SHP77 treated with DMSO at 0.1 percent for 48 hours (cell line): ENCODE results near the gene MEI1.
"Not testable (repeated sequence)": the region's sequence is repeated elsewhere in the genome, so short reads cannot be mapped to it uniquely, and the experiment has no call there.

ENCODE experiments used
- DNase-seq: peaks from one replicate; lab custom pipeline; 2025; lab: John Stamatoyannopoulos, UW

Gene MEI1, protein sequence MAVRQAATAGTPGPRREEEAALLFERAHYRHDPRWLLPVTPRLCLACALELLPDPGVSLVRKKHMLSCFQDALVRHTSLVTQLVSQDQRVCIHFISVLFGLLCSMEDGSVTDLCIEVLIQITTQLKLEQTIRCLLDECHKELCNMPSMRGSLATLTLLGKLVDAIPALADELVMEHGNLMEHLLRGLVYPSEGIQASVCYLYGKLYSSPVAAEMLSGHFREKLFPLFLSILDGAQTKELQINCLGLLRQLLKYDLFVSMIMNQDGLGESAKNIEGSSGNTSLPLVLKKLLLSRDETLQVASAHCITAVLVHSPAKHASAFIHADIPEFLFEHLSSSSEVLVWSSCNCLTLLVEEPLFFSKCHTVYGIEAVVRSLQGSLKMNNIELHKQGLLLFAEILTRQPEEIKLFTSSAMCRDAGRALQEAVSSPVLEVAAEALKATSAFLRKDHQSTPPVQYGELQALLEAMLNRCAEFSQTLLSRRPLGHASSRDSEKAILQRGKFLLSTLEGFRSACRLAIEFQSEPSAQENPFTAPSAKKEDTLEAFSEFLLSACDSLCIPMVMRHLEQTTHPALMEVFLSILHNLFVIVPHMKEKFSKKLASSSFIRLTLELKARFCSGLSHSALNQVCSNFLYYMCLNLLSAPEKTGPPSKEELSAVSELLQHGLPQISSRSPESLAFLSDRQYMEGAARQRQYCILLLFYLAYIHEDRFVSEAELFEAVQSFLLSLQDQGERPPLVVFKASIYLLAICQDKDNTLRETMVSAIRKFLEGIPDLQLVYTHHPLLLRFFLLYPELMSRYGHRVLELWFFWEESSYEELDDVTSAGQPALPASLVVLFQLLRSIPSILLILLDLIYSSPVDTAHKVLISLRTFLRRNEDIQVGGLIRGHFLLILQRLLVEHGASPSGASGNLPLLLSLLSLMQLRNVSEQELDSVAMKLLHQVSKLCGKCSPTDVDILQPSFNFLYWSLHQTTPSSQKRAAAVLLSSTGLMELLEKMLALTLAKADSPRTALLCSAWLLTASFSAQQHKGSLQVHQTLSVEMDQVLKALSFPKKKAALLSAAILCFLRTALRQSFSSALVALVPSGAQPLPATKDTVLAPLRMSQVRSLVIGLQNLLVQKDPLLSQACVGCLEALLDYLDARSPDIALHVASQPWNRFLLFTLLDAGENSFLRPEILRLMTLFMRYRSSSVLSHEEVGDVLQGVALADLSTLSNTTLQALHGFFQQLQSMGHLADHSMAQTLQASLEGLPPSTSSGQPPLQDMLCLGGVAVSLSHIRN

DNA sequence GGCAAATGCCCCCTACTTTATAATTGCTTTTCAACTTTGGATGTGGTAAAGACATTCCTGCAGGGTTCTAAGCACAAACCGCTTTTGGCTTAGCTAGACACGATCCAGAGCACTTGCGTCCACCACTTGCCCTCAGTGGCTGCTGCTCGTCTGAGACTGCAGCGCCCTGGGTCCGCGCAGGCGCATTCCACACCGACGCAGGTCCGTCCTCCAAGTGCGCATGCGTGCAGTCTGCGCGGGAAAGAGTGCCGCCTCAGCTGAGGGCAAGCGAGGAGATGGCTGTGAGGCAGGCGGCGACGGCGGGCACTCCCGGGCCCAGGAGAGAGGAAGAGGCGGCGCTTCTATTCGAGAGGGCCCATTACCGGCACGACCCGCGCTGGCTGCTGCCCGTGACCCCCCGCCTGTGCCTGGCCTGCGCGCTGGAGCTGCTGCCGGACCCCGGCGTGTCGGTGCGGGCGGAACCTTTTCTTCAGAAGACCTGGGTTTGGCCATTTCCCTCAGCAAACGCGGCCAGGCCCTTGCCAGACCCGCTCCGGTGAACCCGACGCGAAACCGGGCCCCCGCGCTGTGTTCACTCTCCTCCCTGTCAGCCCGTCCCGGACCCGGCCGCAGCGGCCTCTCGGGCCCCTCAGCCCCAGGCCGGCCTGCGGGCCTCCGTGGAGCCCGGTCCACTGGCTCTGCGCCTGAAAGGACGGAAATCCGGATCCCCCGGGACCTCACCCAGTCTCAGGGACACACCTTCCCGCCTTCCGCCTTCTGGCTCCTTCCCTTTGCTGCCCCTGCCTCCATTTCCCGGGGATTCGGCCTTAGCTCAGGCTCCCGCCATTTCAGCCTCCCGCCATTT lies at the start of gene MEI1:
Gene MEI1, plus strand, starts transcription at position 240 of the 844 bp plus-strand sequence. Its CDS starts 36 bp downstream, at position 276.
- DNase-seq = no peak

DNA sequence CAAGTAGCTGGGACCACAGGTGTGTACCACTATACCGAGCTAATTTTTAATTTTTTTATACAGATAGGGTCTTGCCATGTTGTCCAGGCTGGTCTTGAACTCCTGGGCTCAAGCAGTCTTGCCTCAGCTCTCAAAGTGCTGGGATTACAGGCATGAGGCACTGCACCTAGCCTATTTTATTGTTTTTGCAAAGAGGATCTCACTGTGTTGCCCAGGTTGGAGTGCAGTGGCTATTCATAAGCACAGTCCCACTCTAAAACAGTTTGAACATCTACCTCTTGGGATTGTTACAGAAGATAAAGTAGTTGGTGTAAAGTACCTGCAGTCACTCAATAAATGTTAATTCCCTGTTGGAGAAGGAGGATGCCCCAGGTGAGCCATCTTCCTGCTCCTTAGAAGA lies 49.1 kb upstream of the MEI1 start:
- DNase-seq = no peak

DNA sequence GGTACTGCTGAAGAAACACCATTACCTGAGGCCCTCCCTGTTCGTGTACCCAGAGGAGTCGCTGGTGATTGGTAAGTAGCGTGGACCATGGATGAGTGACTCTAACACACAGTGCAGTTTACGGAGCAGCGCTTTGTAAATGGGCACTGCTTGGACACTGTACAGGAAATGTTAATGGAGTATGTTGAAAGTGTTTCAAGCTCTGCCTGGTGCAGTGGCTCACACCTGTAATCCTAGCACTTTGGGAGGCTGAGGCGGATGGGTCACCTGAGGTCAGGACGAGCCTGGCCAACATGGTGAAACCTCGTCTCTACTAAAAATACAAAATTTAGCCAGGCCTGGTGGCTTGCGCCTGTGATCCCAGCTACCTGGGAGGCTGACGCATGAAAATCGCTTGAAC lies 48.5 kb upstream of the MEI1 start:
- DNase-seq = no peak

DNA sequence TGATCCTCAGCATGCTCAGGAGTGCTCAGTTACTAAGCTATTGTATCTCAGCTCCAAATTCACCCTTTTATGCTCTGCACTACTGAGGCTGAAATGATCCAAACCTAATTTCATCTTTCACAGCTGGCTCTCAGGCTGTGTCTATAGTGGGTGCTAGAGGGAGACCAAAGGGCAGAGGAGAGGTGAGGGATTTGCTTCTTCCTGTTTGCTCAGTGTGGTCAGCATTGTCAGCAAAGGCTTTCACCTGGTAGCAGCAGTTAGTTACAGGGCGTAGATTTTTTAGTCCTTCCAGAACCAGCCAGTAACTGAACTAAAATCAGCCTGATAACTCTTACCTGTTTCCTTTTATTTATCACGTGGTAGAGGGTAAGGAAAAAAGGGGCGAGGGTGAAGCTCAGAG lies 45.0 kb upstream of the MEI1 start:
- DNase-seq = no peak

DNA sequence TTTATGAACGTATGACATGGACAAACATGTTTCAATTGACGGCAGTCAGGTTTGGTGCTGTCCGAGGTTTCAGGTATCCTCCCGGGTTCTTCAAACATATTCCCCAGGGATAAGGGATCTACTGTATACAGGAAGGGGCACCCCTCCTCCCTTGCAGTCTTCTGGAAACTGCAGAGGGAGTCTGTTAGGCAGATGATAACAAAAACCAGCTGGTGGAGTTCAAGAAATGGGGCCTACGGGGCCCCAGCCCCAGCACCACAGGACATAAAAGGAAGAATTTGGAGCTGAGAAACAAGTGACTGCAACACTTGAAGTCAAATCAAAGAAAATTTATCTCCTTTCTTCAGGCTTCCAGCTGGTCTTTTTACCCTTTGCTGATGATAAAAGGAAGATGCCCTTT lies 42.7 kb upstream of the MEI1 start:
- DNase-seq = no peak

DNA sequence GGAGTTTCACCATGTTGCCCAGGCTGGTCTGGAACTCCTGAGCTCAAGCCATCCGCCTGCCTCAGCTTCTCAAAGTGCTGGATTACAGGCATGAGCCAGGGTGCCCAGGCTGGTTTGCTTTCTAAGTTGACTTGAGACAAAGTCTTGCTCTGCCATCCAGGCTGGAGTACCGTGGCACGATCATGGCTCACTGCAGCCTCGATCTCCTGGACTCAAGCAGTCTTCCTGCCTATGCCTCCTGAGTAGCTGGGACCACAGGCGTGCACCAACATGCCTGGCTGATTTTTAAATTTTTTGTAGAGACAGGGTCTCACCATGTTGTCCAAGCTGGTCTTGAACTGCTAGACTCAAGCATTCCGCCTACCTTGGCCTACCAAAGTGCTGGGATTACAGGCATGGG lies 41.6 kb upstream of the MEI1 start:
- no peak for DNase-seq

DNA sequence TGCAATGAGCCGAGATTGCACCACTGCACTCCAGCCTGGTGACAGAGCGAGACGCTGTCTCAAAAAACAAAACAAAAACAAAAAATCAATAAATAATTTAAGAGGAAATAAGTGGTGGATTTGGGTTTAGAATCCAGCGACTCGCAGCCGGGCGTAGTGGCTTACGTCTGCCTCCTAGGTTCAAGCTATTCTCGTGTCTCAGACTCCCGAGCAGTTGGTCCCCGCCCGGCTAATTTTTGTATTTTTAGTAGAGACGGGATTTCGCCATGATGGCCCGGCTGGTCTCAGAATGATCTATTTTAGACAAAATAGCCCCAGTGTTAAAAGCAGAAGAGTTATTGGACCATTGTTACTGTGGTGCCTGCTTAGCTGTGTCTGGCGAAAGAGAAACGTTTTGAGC lies 40.4 kb upstream of the MEI1 start:
- DNase-seq = no peak

DNA sequence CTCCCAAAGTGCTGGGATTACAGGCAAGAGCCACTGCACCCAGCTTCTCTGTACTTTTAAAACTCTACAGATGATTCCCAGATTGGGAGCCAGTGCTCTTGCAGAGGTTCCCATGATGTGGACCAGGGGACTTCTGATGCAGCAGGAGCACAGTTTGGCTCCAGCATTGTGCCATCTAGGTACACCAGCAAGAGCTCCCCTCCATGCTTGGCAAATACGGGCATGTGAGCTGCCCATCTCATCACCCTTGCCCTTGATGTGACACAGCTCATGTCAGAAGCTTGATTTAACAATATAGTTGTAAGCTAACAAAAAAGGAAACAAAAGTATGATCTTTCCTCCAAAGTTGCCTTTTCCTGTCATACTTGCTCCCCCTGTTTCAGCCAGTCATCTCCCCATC lies 39.4 kb upstream of the MEI1 start:
- DNase-seq = no peak

DNA sequence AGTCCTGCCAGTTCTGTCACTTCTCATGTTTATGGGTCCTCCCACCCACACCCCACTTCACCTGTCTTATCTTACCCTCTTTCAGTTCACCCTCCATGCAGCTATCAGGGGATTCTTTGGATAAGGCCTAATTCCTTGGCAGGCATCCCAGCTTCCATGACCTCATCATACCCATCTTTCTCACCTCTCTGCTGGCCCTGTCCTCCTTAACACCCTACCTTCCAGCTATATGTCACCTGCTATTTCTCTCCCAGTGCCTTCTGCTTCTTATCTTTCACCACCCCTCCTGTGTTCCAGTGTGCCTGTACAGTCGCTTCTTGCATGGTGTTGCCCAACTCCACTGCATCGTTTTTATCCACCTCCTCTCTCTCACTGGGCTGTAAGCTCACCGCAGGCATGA lies 38.9 kb upstream of the MEI1 start:
- DNase-seq = no peak

DNA sequence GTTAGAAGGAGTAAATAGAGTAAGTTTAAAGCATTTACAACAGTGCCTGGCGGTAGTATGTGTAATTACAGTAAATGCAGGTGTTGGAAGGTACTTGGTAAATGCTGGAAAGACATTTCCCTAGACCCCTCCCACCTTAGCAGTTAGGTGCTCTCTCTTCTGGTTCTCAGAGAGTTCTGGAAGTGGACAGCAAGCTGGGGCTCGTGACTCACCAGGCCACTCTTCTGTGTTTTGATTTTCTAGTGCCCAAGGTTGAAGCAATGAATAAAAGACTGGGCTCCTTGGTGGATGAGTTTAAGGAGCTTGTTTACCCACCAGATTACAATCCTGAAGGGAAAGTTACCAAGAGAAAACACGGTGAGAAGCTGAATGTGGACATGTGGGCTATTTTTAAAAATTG lies 38.2 kb upstream of the MEI1 start:
- DNase-seq = no peak

DNA sequence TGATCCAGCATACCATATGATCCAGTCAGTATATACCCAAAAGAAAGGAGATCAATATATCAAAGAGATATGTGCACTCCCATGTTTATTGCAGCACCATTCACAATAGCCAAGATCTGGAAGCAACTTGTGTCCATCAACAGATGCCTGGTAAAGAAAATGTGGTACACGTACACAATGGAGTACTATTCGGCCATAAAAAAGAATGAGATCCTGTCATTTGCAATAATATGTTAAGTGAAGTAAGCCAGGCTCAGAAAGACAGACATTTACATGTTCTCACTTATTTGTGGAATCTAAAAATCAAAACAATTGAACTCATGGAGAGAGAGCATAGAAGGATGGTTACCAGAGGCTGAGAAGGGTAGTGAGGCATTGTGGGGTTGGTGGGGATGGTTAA lies 37.6 kb upstream of the MEI1 start:
- no peak for DNase-seq

DNA sequence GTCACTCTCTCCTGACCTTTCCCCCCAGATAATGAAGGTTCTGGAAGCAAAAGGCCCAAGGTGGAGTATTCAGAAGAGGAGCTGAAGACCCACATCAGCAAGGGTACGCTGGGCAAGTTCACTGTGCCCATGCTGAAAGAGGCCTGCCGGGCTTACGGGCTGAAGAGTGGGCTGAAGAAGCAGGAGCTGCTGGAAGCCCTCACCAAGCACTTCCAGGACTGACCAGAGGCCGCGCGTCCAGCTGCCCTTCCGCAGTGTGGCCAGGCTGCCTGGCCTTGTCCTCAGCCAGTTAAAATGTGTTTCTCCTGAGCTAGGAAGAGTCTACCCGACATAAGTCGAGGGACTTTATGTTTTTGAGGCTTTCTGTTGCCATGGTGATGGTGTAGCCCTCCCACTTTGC lies 35.7 kb upstream of the MEI1 start:
- not testable (repeated sequence) for DNase-seq

DNA sequence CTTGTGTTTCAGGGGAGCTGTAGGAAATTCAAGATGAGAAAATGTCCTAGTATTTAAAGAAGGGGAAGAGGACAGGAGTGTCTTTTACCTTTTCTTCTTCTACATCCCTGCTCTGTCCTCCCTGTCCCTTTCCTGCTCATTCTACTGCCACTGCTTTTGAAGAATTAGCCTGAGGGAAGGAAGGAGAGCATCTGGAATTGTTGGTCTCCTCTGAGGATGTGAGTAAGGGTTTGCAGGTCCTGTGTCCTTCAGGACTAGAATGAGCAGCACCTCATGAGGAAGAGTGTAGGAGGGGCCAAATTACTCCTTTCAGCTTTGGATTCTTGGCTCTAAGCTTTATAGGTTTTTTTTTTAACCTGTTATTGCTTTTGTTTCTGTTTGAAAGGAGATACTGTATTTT lies 34.8 kb upstream of the MEI1 start:
- no peak for DNase-seq

DNA sequence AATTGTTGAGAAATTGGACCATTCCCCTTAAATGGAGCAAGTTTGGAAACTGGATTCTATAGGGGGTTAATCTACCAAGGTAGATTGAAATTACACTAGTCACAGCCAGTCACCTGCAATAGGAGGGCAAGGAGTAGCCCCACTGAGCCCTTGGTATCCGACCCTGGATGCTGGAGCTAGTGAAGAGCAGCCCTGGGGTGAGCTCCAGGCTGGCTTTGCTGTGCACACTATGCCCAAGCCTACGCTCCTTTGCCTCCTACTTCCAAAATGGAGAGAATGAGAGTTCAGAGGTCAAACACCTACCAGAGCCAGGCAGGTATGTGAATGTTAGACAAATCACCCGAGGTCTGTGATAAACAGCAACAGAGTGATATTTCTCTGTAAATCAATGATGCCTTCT lies 34.4 kb upstream of the MEI1 start:
- DNase-seq = no peak

DNA sequence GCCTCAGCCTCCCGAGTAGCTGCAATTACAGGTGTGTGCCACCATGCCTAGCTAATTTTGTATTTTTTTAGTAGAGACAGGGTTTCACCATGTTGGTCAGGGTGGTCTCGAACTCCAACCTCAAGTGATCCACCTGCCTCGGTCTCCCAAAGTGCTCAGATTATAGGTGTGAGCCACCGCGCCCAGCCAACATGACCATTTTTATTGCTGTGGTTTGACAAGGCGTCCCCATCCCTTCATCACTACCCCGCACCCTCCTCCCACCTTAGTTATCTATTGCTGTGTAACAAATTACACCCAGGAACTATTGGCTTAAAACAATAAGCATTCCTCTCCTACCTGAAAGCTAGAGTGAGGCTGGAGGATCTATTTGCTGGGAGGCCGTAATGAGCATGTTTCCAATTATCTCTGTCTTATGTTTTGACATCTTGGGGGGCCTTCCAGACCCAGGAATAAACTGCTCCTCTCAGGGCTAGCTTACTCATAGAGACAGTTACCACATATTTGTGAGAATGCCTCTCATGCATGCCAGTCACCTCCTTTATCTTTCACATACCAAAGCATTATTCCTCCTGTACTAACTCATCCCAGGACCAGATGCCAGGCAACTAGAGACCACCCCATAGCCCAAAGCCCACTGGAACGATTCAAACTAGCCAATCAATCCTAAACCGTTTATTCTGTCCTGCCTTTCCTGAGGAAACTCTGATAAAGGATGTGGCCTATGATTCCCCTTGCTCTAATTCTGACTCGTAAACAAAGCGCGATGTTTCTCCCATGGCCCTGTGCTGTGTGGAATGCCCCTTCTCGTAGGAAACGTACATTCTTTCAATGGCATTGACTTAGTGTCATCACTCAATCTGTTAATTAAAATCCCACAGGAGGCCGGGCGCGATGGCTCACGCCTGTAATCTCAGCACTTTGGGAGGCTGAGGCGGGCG lies 30.1 kb upstream of the MEI1 start:
- DNase-seq = no peak

DNA sequence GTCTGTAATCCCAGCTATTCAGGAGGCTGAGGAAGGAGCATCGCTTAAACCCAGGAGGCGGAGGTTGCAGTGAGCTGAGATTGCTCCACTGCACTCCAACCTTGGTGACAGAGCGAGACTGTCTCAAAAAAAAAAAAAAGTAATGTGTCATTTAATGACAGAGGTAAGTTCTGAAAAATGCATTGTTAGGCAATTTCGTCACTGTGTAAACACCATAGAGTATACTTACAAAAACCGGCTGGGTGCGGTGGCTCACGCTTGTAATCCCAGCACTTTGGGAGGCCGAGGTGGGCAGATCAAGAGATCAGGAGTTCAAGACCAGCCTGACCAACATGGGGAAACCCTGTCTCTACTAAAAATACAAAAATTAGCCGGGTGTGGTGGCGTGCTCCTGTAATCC lies 27.2 kb upstream of the MEI1 start:
- not testable (repeated sequence) for DNase-seq

DNA sequence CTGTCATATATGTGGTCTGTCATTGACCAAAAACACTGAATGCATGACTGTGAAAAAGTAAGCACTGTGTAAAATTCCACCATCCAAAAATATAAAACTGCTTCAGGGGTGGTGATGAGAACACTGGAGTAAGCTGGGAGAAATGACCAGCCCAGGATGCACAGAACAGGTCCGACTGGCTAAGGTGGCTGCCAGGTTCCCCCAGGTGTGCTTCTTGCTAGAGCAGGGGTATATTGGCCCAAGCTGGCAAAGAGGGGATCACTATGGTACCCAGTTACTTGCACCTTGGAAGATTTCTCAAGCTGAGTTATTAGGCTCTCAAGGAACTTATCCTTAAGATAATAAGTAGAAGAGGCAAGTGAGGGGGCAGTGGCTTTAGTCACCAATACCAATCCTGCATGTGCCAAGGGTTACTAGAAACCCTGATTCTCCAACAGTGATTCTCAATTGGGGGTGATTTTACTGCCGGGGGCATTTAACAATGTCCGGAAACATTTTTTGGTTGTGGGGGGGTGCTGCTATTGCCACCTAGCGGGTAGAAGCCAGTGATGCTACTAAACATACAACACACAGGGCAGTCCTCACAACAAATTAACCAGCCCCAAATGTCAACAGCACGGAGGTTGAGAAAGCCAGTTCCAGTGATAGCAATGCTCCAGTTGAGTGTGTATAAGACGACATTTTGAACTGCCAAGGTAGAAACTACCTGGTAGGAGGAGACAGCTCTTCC lies 26.4 kb upstream of the MEI1 start:
- DNase-seq = no peak

DNA sequence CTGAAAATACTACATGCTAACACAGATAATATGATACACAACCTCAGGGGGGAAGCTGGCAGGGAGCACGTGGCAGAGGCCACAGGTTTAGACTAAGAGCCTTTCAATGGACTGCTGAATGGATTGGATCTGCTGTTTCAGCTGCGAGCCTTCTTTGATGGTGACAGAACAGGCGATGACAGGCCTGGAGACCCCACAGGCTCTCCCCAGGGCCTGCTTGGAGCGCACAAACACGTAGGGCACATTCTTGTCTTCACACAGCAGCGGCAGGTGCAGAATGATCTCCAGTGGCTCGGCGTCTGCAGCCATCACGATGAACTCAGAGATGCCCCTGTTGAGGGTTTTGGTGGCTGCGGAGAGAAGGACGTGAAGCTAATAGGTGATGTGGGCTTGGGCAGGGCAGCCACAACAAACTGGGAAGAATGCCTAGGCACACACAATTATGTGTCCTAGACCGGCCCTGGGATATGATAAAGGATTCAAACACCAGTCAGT lies 24.4 kb upstream of the MEI1 start:
- no peak for DNase-seq

DNA sequence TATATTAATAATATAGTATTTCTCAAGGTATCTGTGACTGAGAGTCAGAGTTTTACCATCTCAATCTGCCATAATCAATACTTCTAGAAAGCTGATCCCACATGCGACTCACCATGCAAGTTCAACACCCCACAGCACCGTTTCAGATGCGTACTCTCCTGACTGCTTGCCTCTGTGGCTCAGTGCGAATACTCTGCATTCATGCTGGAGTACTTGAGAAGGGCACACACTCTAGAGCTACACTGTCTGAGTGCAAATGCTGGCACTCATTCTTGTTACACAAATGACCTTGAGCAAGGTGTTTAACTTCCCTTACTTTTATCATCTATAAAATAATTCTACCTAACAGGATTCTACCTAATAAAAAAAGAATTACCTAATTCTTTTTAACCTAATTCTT lies 23.2 kb upstream of the MEI1 start:
- no peak for DNase-seq

DNA sequence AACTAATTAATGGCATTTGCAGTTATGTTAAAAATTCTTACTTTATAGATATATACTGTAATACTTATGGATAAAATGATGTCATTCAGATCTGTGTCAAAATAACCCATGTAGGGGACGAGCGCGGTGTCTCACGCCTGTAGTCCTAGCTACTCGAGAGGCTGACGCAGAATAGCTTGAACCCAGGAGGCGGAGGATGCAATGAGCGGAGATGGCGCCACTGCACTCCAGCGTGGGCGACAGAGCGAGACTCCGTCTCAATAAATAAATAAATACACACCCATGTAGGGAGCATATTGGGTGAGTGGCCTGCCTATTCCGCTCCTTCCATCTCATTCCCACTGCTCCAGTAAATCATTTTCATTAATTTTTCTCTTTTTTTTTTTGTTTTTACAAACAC lies 17.7 kb upstream of the MEI1 start:
- peak; percentile 24 for DNase-seq
